ENCODE data around the gene LIMK2.

LIMK2 gene

DNA sequence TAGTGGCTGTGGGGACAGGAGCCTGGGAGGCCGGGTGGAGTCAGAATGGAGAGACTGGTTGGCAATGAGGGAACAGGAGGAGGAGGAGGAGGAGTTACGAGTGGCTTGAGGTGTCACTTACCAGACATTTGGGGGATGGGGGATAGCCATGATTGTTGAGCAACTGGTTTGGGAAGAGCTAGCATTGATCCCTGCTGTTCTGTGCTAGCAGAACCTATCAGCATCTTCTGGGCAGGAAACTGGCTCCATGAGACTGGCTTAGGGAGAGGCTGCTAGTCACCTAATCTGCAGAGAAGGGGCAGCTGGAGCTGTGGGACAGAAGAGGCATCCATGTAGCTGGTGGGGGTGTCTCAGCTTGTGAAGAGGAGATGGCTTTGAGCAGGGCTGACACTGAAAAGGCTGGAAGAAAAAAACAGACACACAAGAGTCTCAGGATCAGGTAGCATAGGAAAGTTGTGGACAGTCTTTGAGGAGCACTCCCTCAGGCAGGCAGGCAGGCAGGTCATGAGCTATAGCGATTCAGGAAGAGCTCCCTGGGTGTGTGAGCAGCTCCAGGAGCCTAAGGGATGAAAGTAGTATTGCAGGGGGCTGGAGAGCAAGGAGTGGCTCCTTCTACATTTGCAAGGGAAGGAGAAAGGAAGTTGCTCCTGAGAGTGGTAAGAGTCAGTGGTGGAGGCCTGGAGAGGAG is 57.9 kb downstream of the LIMK2 start:
- Histone ChIP-seq H3K9me3 (ENCODE audit: insufficient read depth, low read length) (no peaks in the 10 kb centered on the region), H4K20me1 (ENCODE audit: low read depth, low read length) (no peaks in the 10 kb centered on the region), H3K27ac (ENCODE audit: low read depth, low read length) (no peak overlapping the region), H3K27me3 (ENCODE audit: low read length) (no peaks in the 10 kb centered on the region), H2AFZ (ENCODE audit: low read depth, low read length, severe bottlenecking) (no peak overlapping the region), H3K4me3 (ENCODE audit: insufficient read depth, low read length, poor library complexity, severe bottlenecking) (no peak overlapping the region), H3K9me2 (replicated peaks; ENCODE audit: insufficient read depth, low read length) (no peaks in the 10 kb centered on the region), H3K36me3 (ENCODE audit: low read length) (no peaks in the 10 kb centered on the region), H3K79me2 (ENCODE audit: insufficient read depth, low read length) (no peaks in the 10 kb centered on the region), H3K9ac (ENCODE audit: low read length) (no peak overlapping the region), H3K4me2 (ENCODE audit: low read depth, low read length, poor library complexity, severe bottlenecking) (no peak overlapping the region), H3F3A (ENCODE audit: insufficient read depth) (no peaks in the 10 kb centered on the region)
- TF ChIP-seq EZH2phosphoT487 (conservative IDR thresholded peaks at IDR 0.05; ENCODE audit: low read length) = no peak
- TF ChIP-seq, protein P1, sequence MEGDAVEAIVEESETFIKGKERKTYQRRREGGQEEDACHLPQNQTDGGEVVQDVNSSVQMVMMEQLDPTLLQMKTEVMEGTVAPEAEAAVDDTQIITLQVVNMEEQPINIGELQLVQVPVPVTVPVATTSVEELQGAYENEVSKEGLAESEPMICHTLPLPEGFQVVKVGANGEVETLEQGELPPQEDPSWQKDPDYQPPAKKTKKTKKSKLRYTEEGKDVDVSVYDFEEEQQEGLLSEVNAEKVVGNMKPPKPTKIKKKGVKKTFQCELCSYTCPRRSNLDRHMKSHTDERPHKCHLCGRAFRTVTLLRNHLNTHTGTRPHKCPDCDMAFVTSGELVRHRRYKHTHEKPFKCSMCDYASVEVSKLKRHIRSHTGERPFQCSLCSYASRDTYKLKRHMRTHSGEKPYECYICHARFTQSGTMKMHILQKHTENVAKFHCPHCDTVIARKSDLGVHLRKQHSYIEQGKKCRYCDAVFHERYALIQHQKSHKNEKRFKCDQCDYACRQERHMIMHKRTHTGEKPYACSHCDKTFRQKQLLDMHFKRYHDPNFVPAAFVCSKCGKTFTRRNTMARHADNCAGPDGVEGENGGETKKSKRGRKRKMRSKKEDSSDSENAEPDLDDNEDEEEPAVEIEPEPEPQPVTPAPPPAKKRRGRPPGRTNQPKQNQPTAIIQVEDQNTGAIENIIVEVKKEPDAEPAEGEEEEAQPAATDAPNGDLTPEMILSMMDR (IDR thresholded peaks at IDR 0.05; ENCODE audit: insufficient read depth, low read length, poor library complexity, severe bottlenecking) = no peak

DNA sequence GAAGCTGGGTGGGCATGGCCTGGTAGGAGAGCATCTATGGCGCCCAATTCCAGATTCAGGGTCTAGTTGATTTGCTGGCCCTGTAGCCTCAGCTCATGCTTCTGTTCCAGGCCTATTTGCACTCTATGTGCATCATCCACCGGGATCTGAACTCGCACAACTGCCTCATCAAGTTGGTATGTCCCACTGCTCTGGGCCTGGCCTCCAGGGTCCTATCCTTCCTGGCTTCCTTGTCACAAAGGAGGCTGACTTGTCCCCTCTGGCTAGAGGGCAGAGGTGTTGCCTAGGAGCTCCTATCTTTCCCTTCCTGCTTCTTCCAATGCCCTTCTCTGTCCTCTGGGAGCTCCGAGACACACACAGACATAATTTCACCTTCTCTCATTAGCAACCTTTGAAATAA is 58.9 kb downstream of the LIMK2 start:
- Histone ChIP-seq H3K4me2 (ENCODE audit: low read depth, low read length, poor library complexity, severe bottlenecking) (no peak overlapping the region), H3K9me3 (ENCODE audit: insufficient read depth, low read length) (no peaks in the 10 kb centered on the region), H3K27ac (ENCODE audit: low read depth, low read length) (no peak overlapping the region), H3K36me3 (ENCODE audit: low read length) (no peaks in the 10 kb centered on the region), H4K20me1 (ENCODE audit: low read depth, low read length) (no peaks in the 10 kb centered on the region), H3F3A (ENCODE audit: insufficient read depth) (no peaks in the 10 kb centered on the region), H2AFZ (ENCODE audit: low read depth, low read length, severe bottlenecking) (no peak overlapping the region), H3K9me2 (replicated peaks; ENCODE audit: insufficient read depth, low read length) (no peaks in the 10 kb centered on the region), H3K27me3 (ENCODE audit: low read length) (no peaks in the 10 kb centered on the region), H3K79me2 (ENCODE audit: insufficient read depth, low read length) (no peaks in the 10 kb centered on the region), H3K9ac (ENCODE audit: low read length) (no peak overlapping the region), H3K4me3 (ENCODE audit: insufficient read depth, low read length, poor library complexity, severe bottlenecking) (no peak overlapping the region)
- TF ChIP-seq, protein P1 (IDR thresholded peaks at IDR 0.05; ENCODE audit: insufficient read depth, low read length, poor library complexity, severe bottlenecking) = no peak
- no peak for TF ChIP-seq EZH2phosphoT487 (conservative IDR thresholded peaks at IDR 0.05; ENCODE audit: low read length)

DNA sequence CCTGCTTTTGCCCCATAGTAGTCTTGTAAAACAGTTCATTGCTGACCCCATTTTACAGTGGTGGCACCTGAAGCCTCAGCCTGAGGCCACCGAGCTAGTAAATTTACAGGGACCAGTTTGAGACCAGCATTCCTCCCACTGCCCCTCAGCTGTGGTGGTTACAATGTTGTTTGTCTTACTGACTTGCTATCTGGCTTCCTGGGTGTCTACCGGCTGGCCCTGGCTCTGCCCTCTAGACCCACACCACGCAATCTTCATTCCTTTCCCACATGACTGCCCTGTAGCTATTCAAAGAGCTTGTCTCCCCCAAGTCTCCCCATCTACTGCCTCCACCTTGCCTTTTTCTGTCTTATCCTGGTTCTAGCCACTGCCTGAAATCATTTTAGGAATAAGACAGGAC is 59.4 kb downstream of the LIMK2 start:
- Histone ChIP-seq H3F3A (ENCODE audit: insufficient read depth) (no peaks in the 10 kb centered on the region), H3K4me3 (ENCODE audit: insufficient read depth, low read length, poor library complexity, severe bottlenecking) (no peak overlapping the region), H3K4me2 (ENCODE audit: low read depth, low read length, poor library complexity, severe bottlenecking) (no peak overlapping the region), H3K9ac (ENCODE audit: low read length) (no peak overlapping the region), H2AFZ (ENCODE audit: low read depth, low read length, severe bottlenecking) (no peak overlapping the region), H3K27ac (ENCODE audit: low read depth, low read length) (no peak overlapping the region), H3K9me2 (replicated peaks; ENCODE audit: insufficient read depth, low read length) (no peaks in the 10 kb centered on the region), H3K27me3 (ENCODE audit: low read length) (no peaks in the 10 kb centered on the region), H3K9me3 (ENCODE audit: insufficient read depth, low read length) (no peaks in the 10 kb centered on the region), H4K20me1 (ENCODE audit: low read depth, low read length) (no peaks in the 10 kb centered on the region), H3K36me3 (ENCODE audit: low read length) (no peaks in the 10 kb centered on the region), H3K79me2 (ENCODE audit: insufficient read depth, low read length) (no peaks in the 10 kb centered on the region)
- TF ChIP-seq, protein P1 (IDR thresholded peaks at IDR 0.05; ENCODE audit: insufficient read depth, low read length, poor library complexity, severe bottlenecking) = no peak
- TF ChIP-seq EZH2phosphoT487 (conservative IDR thresholded peaks at IDR 0.05; ENCODE audit: low read length) = no peak

All from SU-DHL-6 (cell line).